SK-MEL-5 (cell line): Measurements from ENCODE around the gene SH2D4B. TPM values are rescaled to one million over a fixed set of nuclear protein-coding genes. Genes with fewer than 3 reads are reported as not detected.

ENCODE experiments used
- DNase-seq: peaks from one replicate; pipeline ENCODE4 v3.0.0-alpha.2; 2016; ENCODE audit warnings: low read depth, low spot score
- in situ Hi-C: cut with HindIII; loops from 2 replicates; pipeline ENCODE4 v1.10.0; 2016; ENCODE audit warnings: low sequenced_read_pairs, high pct_unique_total_duplicates, low pct_unique_long_range_greater_than_20kb
- total RNA-seq: library from RNA; depleted of rRNA; stranded (reverse); fragments of >200 nt; shearing (Covaris generic); gene quantifications from 2 replicates; pipeline ENCODE4 v1.2.3, GENCODE V29; 2014; rRNA removed

SH2D4B gene
- total RNA-seq, 1 experiment from 2014 or later = 0.11 TPM

DNA sequence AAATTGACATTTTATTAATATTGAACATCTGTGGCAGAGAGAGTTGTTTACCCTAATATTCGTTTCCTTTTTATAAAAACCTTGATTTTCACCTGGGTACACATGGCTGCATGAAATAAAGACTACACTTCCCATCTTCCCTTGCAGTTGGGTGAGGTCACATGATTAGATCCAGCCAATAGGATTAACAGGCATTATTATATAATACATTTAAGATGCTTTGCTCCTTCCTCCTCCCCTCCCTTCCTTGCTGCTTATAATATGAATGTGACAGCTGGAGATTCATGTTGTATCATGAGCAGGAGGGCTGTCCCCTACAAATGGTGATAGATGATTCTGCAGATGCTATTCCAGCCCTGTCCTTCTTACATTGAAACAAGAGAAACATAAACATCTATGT, 146.6 kb downstream of the SH2D4B start:
- peak; percentile 68 for DNase-seq
- in situ Hi-C loops = no loop called here

GRCh38 chr10:80685355-80685754, 147.7 kb downstream of the SH2D4B start:
- in situ Hi-C loops = no loop called here

GRCh38 chr10:80686734-80687475, 149.2 kb downstream of the SH2D4B start:
- DNase-seq = peak; percentile 89
- in situ Hi-C loops = no loop called here

More at GRCh38 chr10:80685355-80685754, 147.7 kb downstream of the SH2D4B start:
- DNase-seq = no peak

DNA sequence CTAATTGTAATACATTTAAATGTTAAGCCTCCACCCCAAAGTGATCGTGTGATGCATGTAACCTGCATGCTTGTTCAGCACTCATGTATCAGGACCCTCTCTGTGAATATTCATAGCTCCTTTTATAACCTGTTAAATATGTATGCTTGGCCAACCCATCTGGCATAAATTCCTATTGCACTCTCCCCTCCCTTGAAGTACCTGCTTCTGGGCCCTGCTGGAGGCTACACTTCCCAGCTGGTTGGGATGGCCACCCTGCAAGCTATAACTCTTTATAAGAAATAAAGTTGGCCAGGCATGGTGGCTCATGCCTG, 149.7 kb downstream of the SH2D4B start:
- no peak for DNase-seq
- in situ Hi-C loops = no loop called here

- in situ Hi-C loops = no loop called here
- DNase-seq = no peak
These were observed 152.7 kb downstream of the SH2D4B start for GRCh38 chr10:80690434-80690833.

DNA sequence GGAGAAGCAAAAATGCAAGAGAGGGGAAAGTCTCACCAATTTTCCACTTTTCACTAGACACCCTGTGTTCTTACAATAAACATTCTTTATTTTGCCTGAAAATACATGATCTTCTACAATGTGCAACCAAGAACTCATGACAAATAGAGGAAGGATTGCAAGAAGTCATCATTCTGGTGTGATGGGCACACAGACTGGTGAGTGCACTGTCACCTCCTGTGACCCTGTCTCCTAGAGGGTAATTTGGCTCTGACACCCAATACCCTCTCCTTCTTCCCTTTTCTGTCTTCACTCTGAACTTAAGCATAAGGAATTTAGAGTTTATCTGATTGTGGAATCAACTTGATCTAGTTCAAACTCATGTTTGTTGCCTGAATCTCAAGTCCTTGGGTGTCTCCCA, 153.7 kb downstream of the SH2D4B start:
- no peak for DNase-seq
- in situ Hi-C loops = no loop called here

- in situ Hi-C loops = no loop called here
- no peak for DNase-seq
These were observed 155.9 kb downstream of the SH2D4B start for GRCh38 chr10:80693565-80693964.

DNA sequence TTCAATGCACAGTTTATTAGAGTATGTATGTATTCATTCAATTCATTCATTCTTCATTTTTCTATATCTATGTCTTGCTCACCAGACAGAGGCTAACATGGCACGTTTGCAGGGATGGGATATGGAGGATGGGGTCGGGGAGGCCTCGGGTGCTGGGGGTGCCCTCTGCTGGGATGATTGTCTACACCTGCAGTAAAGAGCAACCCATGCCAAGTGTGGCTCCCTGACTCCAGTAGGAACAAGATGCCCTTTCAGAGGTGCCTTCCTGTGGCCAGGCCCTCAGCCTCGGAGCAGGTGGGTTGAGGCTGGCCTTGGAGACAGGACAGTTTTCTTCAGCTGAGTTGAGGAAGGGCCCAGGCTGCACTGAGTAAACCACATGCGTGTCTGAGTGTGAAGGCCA, 157.2 kb downstream of the SH2D4B start:
- in situ Hi-C loops = no loop called here

More for the DNA sequence above, 157.2 kb downstream of the SH2D4B start:
- DNase-seq = peak; percentile 16

Other genes starting within 250 kb of the SH2D4B start
- 63.7 and 63.8 TPM in 2 replicates for gene MAT1A, start 248.2 kb upstream of the SH2D4B start, total RNA-seq
- gene DYDC1, start 181.1 kb upstream of the SH2D4B start, total RNA-seq = not detected in 2 replicates
- gene DYDC2, start 181.1 kb upstream of the SH2D4B start, total RNA-seq = 0.16 and 0.24 TPM in 2 replicates
- gene PRXL2A, start 129.4 kb upstream of the SH2D4B start, total RNA-seq = 113 and 122 TPM in 2 replicates
- gene TSPAN14, start 83.6 kb upstream of the SH2D4B start, total RNA-seq = 43.7 and 52.1 TPM in 2 replicates